GM12875 (cell line): ENCODE results near the gene MLPH.

Source experiments
- H3K4me3 ChIP-seq: one replicate; pipeline ENCODE4 v1.5.1; 2011; ENCODE audit warnings: low read depth, low read length, control low read depth
- CTCF ChIP-seq: IDR thresholded peaks from 2 replicates; pipeline ENCODE4 v1.5.1; 2011; ENCODE audit warnings: low read depth, mild to moderate bottlenecking, control low read depth, inconsistent platforms, low read length, moderate library complexity, borderline replicate concordance; ENCODE audit not compliant: insufficient read depth

MLPH gene

GRCh38 chr2:237603718-237604362 is 116.8 kb downstream of the MLPH start:
- no peak for TF ChIP-seq CTCF
- H3K4me3 ChIP-seq, result no peak overlapping the region

- no peak for TF ChIP-seq CTCF
- no peak overlapping the region for H3K4me3 ChIP-seq
Observed at GRCh38 chr2:237604391-237604790, 117.3 kb downstream of the MLPH start.
